ENCODE measurements around the gene FBLIM1.

The FBLIM1 gene

GRCh38 chr1:15737324-15738319 is 21.0 kb upstream of the FBLIM1 start:
- peaks cover 13 to 14% of the 10 kb centered on the region in 2 donors for H3K36me3 ChIP-seq (ENCODE audit: control insufficient read depth in 2 of 2, insufficient read depth in 2 of 2, low read length in 2 of 2)
- no peak overlapping the region for H3K9ac ChIP-seq (ENCODE audit: low read length in 2 of 2)
- H3K9me3 ChIP-seq (ENCODE audit: control insufficient read depth in 2 of 2, low read length in 2 of 2): no peaks in the 10 kb centered on the region
- H3K4me1 ChIP-seq (ENCODE audit: control insufficient read depth, insufficient read depth, low read length): peaks cover 13% of the 10 kb centered on the region
- no peaks in the 10 kb centered on the region for H3K27me3 ChIP-seq (ENCODE audit: control insufficient read depth in 1 of 2, insufficient read depth in 2 of 2, low read length in 2 of 2)
- H3K27ac ChIP-seq (ENCODE audit: low read length): no peak overlapping the region
- H3K4me3 ChIP-seq (ENCODE audit: low read length in 2 of 2): no peak overlapping the region

GRCh38 chr1:15738416-15739113 is 20.0 kb upstream of the FBLIM1 start:
- Histone ChIP-seq H3K36me3 (ENCODE audit: control insufficient read depth in 2 of 2, insufficient read depth in 2 of 2, low read length in 2 of 2) (peaks cover 7 to 10% of the 10 kb centered on the region in 2 donors), H3K9ac (ENCODE audit: low read length in 2 of 2) (no peak overlapping the region)

GRCh38 chr1:15739259-15739658 is 19.3 kb upstream of the FBLIM1 start:
- H3K36me3 ChIP-seq (ENCODE audit: control insufficient read depth in 2 of 2, insufficient read depth in 2 of 2, low read length in 2 of 2): peaks cover 1 to 3% of the 10 kb centered on the region in 2 donors
- no peaks in the 10 kb centered on the region for H3K9me3 ChIP-seq (ENCODE audit: control insufficient read depth in 2 of 2, low read length in 2 of 2)
- H3K27ac ChIP-seq (ENCODE audit: low read length): no peak overlapping the region
- H3K4me3 ChIP-seq (ENCODE audit: low read length in 2 of 2): no peak overlapping the region
- H3K9ac ChIP-seq (ENCODE audit: low read length in 2 of 2): no peak overlapping the region
- peaks cover 13% of the 10 kb centered on the region for H3K4me1 ChIP-seq (ENCODE audit: control insufficient read depth, insufficient read depth, low read length)
- H3K27me3 ChIP-seq (ENCODE audit: control insufficient read depth in 1 of 2, insufficient read depth in 2 of 2, low read length in 2 of 2): no peaks in the 10 kb centered on the region

More at GRCh38 chr1:15738416-15739113, 20.0 kb upstream of the FBLIM1 start:
- no peaks in the 10 kb centered on the region for H3K27me3 ChIP-seq (ENCODE audit: control insufficient read depth in 1 of 2, insufficient read depth in 2 of 2, low read length in 2 of 2)
- peaks cover 13% of the 10 kb centered on the region for H3K4me1 ChIP-seq (ENCODE audit: control insufficient read depth, insufficient read depth, low read length)
- H3K27ac ChIP-seq (ENCODE audit: low read length): no peak overlapping the region
- H3K9me3 ChIP-seq (ENCODE audit: control insufficient read depth in 2 of 2, low read length in 2 of 2): no peaks in the 10 kb centered on the region
- no peak overlapping the region for H3K4me3 ChIP-seq (ENCODE audit: low read length in 2 of 2)

- no peaks in the 10 kb centered on the region for H3K36me3 ChIP-seq (ENCODE audit: control insufficient read depth in 2 of 2, insufficient read depth in 2 of 2, low read length in 2 of 2)
- no peaks in the 10 kb centered on the region for H3K27me3 ChIP-seq (ENCODE audit: control insufficient read depth in 1 of 2, insufficient read depth in 2 of 2, low read length in 2 of 2)
- H3K27ac ChIP-seq (ENCODE audit: low read length): no peak overlapping the region
- H3K9ac ChIP-seq (ENCODE audit: low read length in 2 of 2): no peak overlapping the region
- no peak overlapping the region for H3K4me3 ChIP-seq (ENCODE audit: low read length in 2 of 2)
- H3K9me3 ChIP-seq (ENCODE audit: control insufficient read depth in 2 of 2, low read length in 2 of 2): no peaks in the 10 kb centered on the region
- H3K4me1 ChIP-seq (ENCODE audit: control insufficient read depth, insufficient read depth, low read length): peaks cover 13% of the 10 kb centered on the region
Observed at GRCh38 chr1:15739745-15740144, 18.9 kb upstream of the FBLIM1 start.

GRCh38 chr1:15740924-15741850 is 17.4 kb upstream of the FBLIM1 start:
- H3K27me3 ChIP-seq (ENCODE audit: control insufficient read depth in 1 of 2, insufficient read depth in 2 of 2, low read length in 2 of 2): no peaks in the 10 kb centered on the region
- H3K36me3 ChIP-seq (ENCODE audit: control insufficient read depth in 2 of 2, insufficient read depth in 2 of 2, low read length in 2 of 2): no peaks in the 10 kb centered on the region
- peaks cover 6% of the 10 kb centered on the region for H3K4me1 ChIP-seq (ENCODE audit: control insufficient read depth, insufficient read depth, low read length)
- no peak overlapping the region for H3K27ac ChIP-seq (ENCODE audit: low read length)
- no peak overlapping the region for H3K9ac ChIP-seq (ENCODE audit: low read length in 2 of 2)
- H3K4me3 ChIP-seq (ENCODE audit: low read length in 2 of 2): no peak overlapping the region
- no peaks in the 10 kb centered on the region for H3K9me3 ChIP-seq (ENCODE audit: control insufficient read depth in 2 of 2, low read length in 2 of 2)

GRCh38 chr1:15742339-15742801 is 16.2 kb upstream of the FBLIM1 start, which contains the start of gene TMEM82:
Gene TMEM82 (plus strand): TSS chr1:15742499. CDS start chr1:15742560, 61 bp downstream.
- Histone ChIP-seq H3K4me1 (ENCODE audit: control insufficient read depth, insufficient read depth, low read length) (peaks cover 4% of the 10 kb centered on the region), H3K27ac (ENCODE audit: low read length) (no peak within 1 kb of the TSS), H3K36me3 (ENCODE audit: control insufficient read depth in 2 of 2, insufficient read depth in 2 of 2, low read length in 2 of 2) (no peaks in the 10 kb centered on the region), H3K27me3 (ENCODE audit: control insufficient read depth in 1 of 2, insufficient read depth in 2 of 2, low read length in 2 of 2) (no peaks in the 10 kb centered on the region), H3K9ac (ENCODE audit: low read length in 2 of 2) (no peak within 1 kb of the TSS), H3K9me3 (ENCODE audit: control insufficient read depth in 2 of 2, low read length in 2 of 2) (no peaks in the 10 kb centered on the region), H3K4me3 (ENCODE audit: low read length in 2 of 2) (no peak within 1 kb of the TSS)

- Histone ChIP-seq H3K9ac (ENCODE audit: low read length in 2 of 2) (no peak overlapping the region), H3K36me3 (ENCODE audit: control insufficient read depth in 2 of 2, insufficient read depth in 2 of 2, low read length in 2 of 2) (no peaks in the 10 kb centered on the region), H3K4me3 (ENCODE audit: low read length in 2 of 2) (no peak overlapping the region), H3K27me3 (ENCODE audit: control insufficient read depth in 1 of 2, insufficient read depth in 2 of 2, low read length in 2 of 2) (no peaks in the 10 kb centered on the region), H3K4me1 (ENCODE audit: control insufficient read depth, insufficient read depth, low read length) (peaks cover 7% of the 10 kb centered on the region), H3K27ac (ENCODE audit: low read length) (no peak overlapping the region), H3K9me3 (ENCODE audit: control insufficient read depth in 2 of 2, low read length in 2 of 2) (no peaks in the 10 kb centered on the region)
Observed at GRCh38 chr1:15744122-15744679, 14.4 kb upstream of the FBLIM1 start.

GRCh38 chr1:15747378-15747777 is 11.2 kb upstream of the FBLIM1 start:
- Histone ChIP-seq H3K27me3 (ENCODE audit: control insufficient read depth in 1 of 2, insufficient read depth in 2 of 2, low read length in 2 of 2) (no peaks in the 10 kb centered on the region), H3K9ac (ENCODE audit: low read length in 2 of 2) (no peak overlapping the region), H3K27ac (ENCODE audit: low read length) (no peak overlapping the region), H3K9me3 (ENCODE audit: control insufficient read depth in 2 of 2, low read length in 2 of 2) (no peaks in the 10 kb centered on the region), H3K4me1 (ENCODE audit: control insufficient read depth, insufficient read depth, low read length) (peaks cover 11% of the 10 kb centered on the region), H3K36me3 (ENCODE audit: control insufficient read depth in 2 of 2, insufficient read depth in 2 of 2, low read length in 2 of 2) (no peaks in the 10 kb centered on the region), H3K4me3 (ENCODE audit: low read length in 2 of 2) (no peak overlapping the region)

- Histone ChIP-seq H3K36me3 (ENCODE audit: control insufficient read depth in 2 of 2, insufficient read depth in 2 of 2, low read length in 2 of 2) (no peaks in the 10 kb centered on the region), H3K4me1 (ENCODE audit: control insufficient read depth, insufficient read depth, low read length) (peaks cover 11% of the 10 kb centered on the region), H3K27ac (ENCODE audit: low read length) (no peak overlapping the region), H3K27me3 (ENCODE audit: control insufficient read depth in 1 of 2, insufficient read depth in 2 of 2, low read length in 2 of 2) (no peaks in the 10 kb centered on the region), H3K4me3 (ENCODE audit: low read length in 2 of 2) (no peak overlapping the region), H3K9ac (ENCODE audit: low read length in 2 of 2) (no peak overlapping the region), H3K9me3 (ENCODE audit: control insufficient read depth in 2 of 2, low read length in 2 of 2) (no peaks in the 10 kb centered on the region)
Observed at GRCh38 chr1:15748264-15748663, 10.3 kb upstream of the FBLIM1 start.

All from stomach smooth muscle (tissue), 2 donors.